OCI-LY7 (cell line): ENCODE data around the gene RLF.

Source experiments
- EZH2phosphoT487 ChIP-seq: fragments of 200-600 bp; sonication (generic); IDR thresholded peaks from 2 replicates; pipeline ENCODE4 v1.6.1; 2018; ENCODE audit warnings: low read depth, borderline replicate concordance, mild to moderate bottlenecking, mixed run types, antibody characterized with exemption, low read length, moderate library complexity, mixed read lengths
- TF ChIP-seq, protein P1 (sequence below): fragments of 200-600 bp; sonication (generic); conservative IDR thresholded peaks from 2 replicates; pipeline ENCODE4 v1.5.1; 2014; ENCODE audit warnings: mild to moderate bottlenecking, antibody characterized with exemption, low read length, moderate library complexity, mixed read lengths

DNA sequence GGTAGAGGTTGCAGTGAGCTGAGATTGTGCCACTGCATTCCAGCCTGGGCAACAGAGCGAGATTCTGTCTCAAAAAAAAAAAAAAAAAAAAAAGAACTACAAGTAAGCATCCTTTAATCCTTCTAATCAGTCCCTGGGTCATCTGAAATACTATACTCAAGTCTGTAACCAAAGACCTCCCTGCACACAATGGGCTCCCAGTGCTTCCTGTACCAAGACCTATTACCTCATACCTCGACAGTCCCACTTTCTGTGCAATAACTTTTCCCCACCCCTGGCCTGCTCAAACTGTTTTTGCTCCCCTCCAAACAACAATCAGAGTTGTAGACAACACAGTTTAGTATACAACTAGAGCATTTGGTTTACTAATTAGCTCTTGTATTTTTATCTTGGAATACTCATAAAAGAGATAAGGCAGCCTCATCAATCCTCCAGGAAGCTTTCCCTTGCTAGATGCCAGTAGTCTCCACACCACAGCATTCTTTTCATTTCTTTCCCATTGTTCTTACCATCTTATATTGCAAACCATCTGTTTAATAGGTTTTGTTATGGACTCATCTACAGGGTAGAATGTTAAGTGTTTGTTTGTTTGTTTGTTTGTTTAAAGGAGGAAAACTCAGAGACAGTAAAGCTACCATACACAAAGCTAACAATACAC lies 19.2 kb upstream of the RLF start:
- TF ChIP-seq, protein P1, sequence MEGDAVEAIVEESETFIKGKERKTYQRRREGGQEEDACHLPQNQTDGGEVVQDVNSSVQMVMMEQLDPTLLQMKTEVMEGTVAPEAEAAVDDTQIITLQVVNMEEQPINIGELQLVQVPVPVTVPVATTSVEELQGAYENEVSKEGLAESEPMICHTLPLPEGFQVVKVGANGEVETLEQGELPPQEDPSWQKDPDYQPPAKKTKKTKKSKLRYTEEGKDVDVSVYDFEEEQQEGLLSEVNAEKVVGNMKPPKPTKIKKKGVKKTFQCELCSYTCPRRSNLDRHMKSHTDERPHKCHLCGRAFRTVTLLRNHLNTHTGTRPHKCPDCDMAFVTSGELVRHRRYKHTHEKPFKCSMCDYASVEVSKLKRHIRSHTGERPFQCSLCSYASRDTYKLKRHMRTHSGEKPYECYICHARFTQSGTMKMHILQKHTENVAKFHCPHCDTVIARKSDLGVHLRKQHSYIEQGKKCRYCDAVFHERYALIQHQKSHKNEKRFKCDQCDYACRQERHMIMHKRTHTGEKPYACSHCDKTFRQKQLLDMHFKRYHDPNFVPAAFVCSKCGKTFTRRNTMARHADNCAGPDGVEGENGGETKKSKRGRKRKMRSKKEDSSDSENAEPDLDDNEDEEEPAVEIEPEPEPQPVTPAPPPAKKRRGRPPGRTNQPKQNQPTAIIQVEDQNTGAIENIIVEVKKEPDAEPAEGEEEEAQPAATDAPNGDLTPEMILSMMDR = no peak
- TF ChIP-seq EZH2phosphoT487 = no peak
